ENCODE results near the gene GRAMD1A.

The GRAMD1A gene

GRCh38 chr19:35073941-35074340 is 73.8 kb downstream of the GRAMD1A start:
- no peaks in the 10 kb centered on the region for H3K36me3 ChIP-seq (replicated peaks in 1 of 2; ENCODE audit: control insufficient read depth in 2 of 2, insufficient read depth in 2 of 2, low read length in 2 of 2)
- H3K14ac ChIP-seq (ENCODE audit: low read length): no peak overlapping the region
- WGBS, 2 donors (ENCODE audit: extremely low coverage in 2 of 2, insufficient read length in 2 of 2, insufficient replicate concordance in 1 of 2): no CpG with 5 or more reads among the region's 8 CpGs
- no peak overlapping the region for H4K8ac ChIP-seq (ENCODE audit: low read depth, low read length)
- peaks cover 0 to under 1% of the 10 kb centered on the region in 2 donors for H3K4me1 ChIP-seq (ENCODE audit: control insufficient read depth in 2 of 2, insufficient read depth in 1 of 2, low read depth in 1 of 2, low read length in 2 of 2)
- H3K9me3 ChIP-seq (replicated peaks in 1 of 2; ENCODE audit: control insufficient read depth in 2 of 2, insufficient read depth in 1 of 2, low read depth in 1 of 2, low read length in 2 of 2): peaks cover 0 to 3% of the 10 kb centered on the region in 2 donors
- no peaks in the 10 kb centered on the region for H3K79me1 ChIP-seq (ENCODE audit: low read depth, low read length)
- no peak overlapping the region for H3K4me2 ChIP-seq (ENCODE audit: insufficient read depth, low read length, poor library complexity, severe bottlenecking)
- H3K27me3 ChIP-seq (ENCODE audit: control insufficient read depth in 3 of 3, insufficient read depth in 3 of 3, low read depth in 1 of 3, low read length in 3 of 3): peaks cover 0 to 3% (median 0%) of the 10 kb centered on the region in 3 experiments
- H2BK120ac ChIP-seq (ENCODE audit: low read depth, low read length): no peak overlapping the region
- no peak for DNase-seq (ENCODE audit: low spot score)
- H3K18ac ChIP-seq (ENCODE audit: low read length): peak overlapping the region; percentile 40
- peak overlapping the region; percentile 14 for H2BK15ac ChIP-seq (ENCODE audit: low read length)
- no peak overlapping the region for H2BK5ac ChIP-seq (ENCODE audit: low read length)
- H3K27ac ChIP-seq (replicated peaks; ENCODE audit: low read length): no peak overlapping the region
- H4K91ac ChIP-seq (ENCODE audit: low read depth, low read length, poor library complexity): no peak overlapping the region
- peak overlapping the region; percentile 8 for H2BK12ac ChIP-seq (ENCODE audit: low read length)
- no peak overlapping the region for H2AFZ ChIP-seq (ENCODE audit: low read length)
- H3K23ac ChIP-seq (ENCODE audit: low read depth, low read length, poor library complexity): no peak overlapping the region
- H2AK5ac ChIP-seq (ENCODE audit: low read depth, low read length): peak overlapping the region; percentile 15
- H3K4me3 ChIP-seq (ENCODE audit: low read length in 2 of 2): no peak overlapping the region
- no peak overlapping the region for H3K4ac ChIP-seq (ENCODE audit: low read length)
- no peak overlapping the region for H3K9ac ChIP-seq (ENCODE audit: low read depth, low read length, poor library complexity)

GRCh38 chr19:35074426-35075201 is 74.5 kb downstream of the GRAMD1A start:
- H2BK12ac ChIP-seq (ENCODE audit: low read length): peak overlapping the region; percentile 8
- H3K23ac ChIP-seq (ENCODE audit: low read depth, low read length, poor library complexity): no peak overlapping the region
- H3K4me2 ChIP-seq (ENCODE audit: insufficient read depth, low read length, poor library complexity, severe bottlenecking): no peak overlapping the region
- no peak overlapping the region for H4K8ac ChIP-seq (ENCODE audit: low read depth, low read length)
- DNase-seq (ENCODE audit: low spot score): no peak
- peak overlapping the region; percentile 14 for H2BK15ac ChIP-seq (ENCODE audit: low read length)
- H3K9ac ChIP-seq (ENCODE audit: low read depth, low read length, poor library complexity): peak overlapping the region; percentile 18
- no peak overlapping the region for H4K91ac ChIP-seq (ENCODE audit: low read depth, low read length, poor library complexity)
- no peak overlapping the region for H2AFZ ChIP-seq (ENCODE audit: low read length)
- peaks cover 0 to 3% of the 10 kb centered on the region in 2 donors for H3K9me3 ChIP-seq (replicated peaks in 1 of 2; ENCODE audit: control insufficient read depth in 2 of 2, insufficient read depth in 1 of 2, low read depth in 1 of 2, low read length in 2 of 2)
- H2BK120ac ChIP-seq (ENCODE audit: low read depth, low read length): no peak overlapping the region
- H2AK5ac ChIP-seq (ENCODE audit: low read depth, low read length): peak overlapping the region; percentile 15
- no peak overlapping the region for H3K4ac ChIP-seq (ENCODE audit: low read length)
- H3K27ac ChIP-seq (replicated peaks; ENCODE audit: low read length): no peak overlapping the region
- H3K4me3 ChIP-seq (ENCODE audit: low read length in 2 of 2): no peak overlapping the region
- H3K14ac ChIP-seq (ENCODE audit: low read length): peak overlapping the region; percentile 50
- no peaks in the 10 kb centered on the region for H3K36me3 ChIP-seq (replicated peaks in 1 of 2; ENCODE audit: control insufficient read depth in 2 of 2, insufficient read depth in 2 of 2, low read length in 2 of 2)
- H3K27me3 ChIP-seq (ENCODE audit: control insufficient read depth in 3 of 3, insufficient read depth in 3 of 3, low read depth in 1 of 3, low read length in 3 of 3): peaks cover 0 to 3% (median 0%) of the 10 kb centered on the region in 3 experiments
- no peaks in the 10 kb centered on the region for H3K79me1 ChIP-seq (ENCODE audit: low read depth, low read length)
- H3K18ac ChIP-seq (ENCODE audit: low read length): peak overlapping the region; percentile 83
- no peaks in the 10 kb centered on the region for H3K4me1 ChIP-seq (ENCODE audit: control insufficient read depth in 2 of 2, insufficient read depth in 1 of 2, low read depth in 1 of 2, low read length in 2 of 2)
- WGBS, 2 donors (ENCODE audit: extremely low coverage in 2 of 2, insufficient read length in 2 of 2, insufficient replicate concordance in 1 of 2): no CpG with 5 or more reads among the region's 21 CpGs
- H2BK5ac ChIP-seq (ENCODE audit: low read length): no peak overlapping the region

GRCh38 chr19:35075202-35076025 is 75.3 kb downstream of the GRAMD1A start:
- peak overlapping the region; percentile 84 for H3K4ac ChIP-seq (ENCODE audit: low read length)
- no CpG with 5 or more reads among the region's 21 CpGs for WGBS, 2 donors (ENCODE audit: extremely low coverage in 2 of 2, insufficient read length in 2 of 2, insufficient replicate concordance in 1 of 2)
- H2BK120ac ChIP-seq (ENCODE audit: low read depth, low read length): peak overlapping the region; percentile 91

DNA sequence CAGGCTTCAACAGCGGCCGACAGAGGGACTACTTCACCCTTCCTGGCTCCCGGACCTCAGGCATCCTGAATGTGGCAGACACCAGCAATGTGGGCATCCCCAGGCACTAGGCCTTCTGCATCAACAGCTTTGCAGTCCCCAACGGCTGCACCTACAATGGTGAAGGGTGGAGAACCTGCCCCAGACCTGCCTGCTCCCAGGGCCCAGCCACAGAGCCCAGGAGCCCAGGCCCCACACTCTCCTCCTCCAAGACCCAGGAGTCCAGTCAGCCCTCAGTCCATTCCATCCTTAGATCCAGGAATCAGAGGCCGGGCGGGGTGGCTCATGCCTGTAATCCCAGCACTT is 75.9 kb downstream of the GRAMD1A start:
- no peak overlapping the region for H2AFZ ChIP-seq (ENCODE audit: low read length)
- no peak overlapping the region for H3K4ac ChIP-seq (ENCODE audit: low read length)
- no peak overlapping the region for H3K27ac ChIP-seq (replicated peaks; ENCODE audit: low read length)
- no peak overlapping the region for H3K9ac ChIP-seq (ENCODE audit: low read depth, low read length, poor library complexity)
- WGBS, 2 donors (ENCODE audit: extremely low coverage in 2 of 2, insufficient read length in 2 of 2, insufficient replicate concordance in 1 of 2): no CpG with 5 or more reads among the region's 6 CpGs
- H3K36me3 ChIP-seq (replicated peaks in 1 of 2; ENCODE audit: control insufficient read depth in 2 of 2, insufficient read depth in 2 of 2, low read length in 2 of 2): no peaks in the 10 kb centered on the region
- no peak overlapping the region for H2BK15ac ChIP-seq (ENCODE audit: low read length)
- H3K4me2 ChIP-seq (ENCODE audit: insufficient read depth, low read length, poor library complexity, severe bottlenecking): no peak overlapping the region
- no peak overlapping the region for H3K18ac ChIP-seq (ENCODE audit: low read length)
- no peak overlapping the region for H4K8ac ChIP-seq (ENCODE audit: low read depth, low read length)
- H2BK120ac ChIP-seq (ENCODE audit: low read depth, low read length): no peak overlapping the region
- no peak overlapping the region for H2BK12ac ChIP-seq (ENCODE audit: low read length)
- no peak for DNase-seq (ENCODE audit: low spot score)
- H2BK5ac ChIP-seq (ENCODE audit: low read length): no peak overlapping the region
- no peaks in the 10 kb centered on the region for H3K79me1 ChIP-seq (ENCODE audit: low read depth, low read length)
- H3K4me1 ChIP-seq (ENCODE audit: control insufficient read depth in 2 of 2, insufficient read depth in 1 of 2, low read depth in 1 of 2, low read length in 2 of 2): no peaks in the 10 kb centered on the region
- H2AK5ac ChIP-seq (ENCODE audit: low read depth, low read length): peak overlapping the region; percentile 95
- H3K9me3 ChIP-seq (replicated peaks in 1 of 2; ENCODE audit: control insufficient read depth in 2 of 2, insufficient read depth in 1 of 2, low read depth in 1 of 2, low read length in 2 of 2): no peaks in the 10 kb centered on the region
- H3K4me3 ChIP-seq (ENCODE audit: low read length in 2 of 2): no peak overlapping the region
- H3K23ac ChIP-seq (ENCODE audit: low read depth, low read length, poor library complexity): no peak overlapping the region
- peaks cover 0 to 3% (median 0%) of the 10 kb centered on the region in 3 experiments for H3K27me3 ChIP-seq (ENCODE audit: control insufficient read depth in 3 of 3, insufficient read depth in 3 of 3, low read depth in 1 of 3, low read length in 3 of 3)
- H3K14ac ChIP-seq (ENCODE audit: low read length): no peak overlapping the region
- H4K91ac ChIP-seq (ENCODE audit: low read depth, low read length, poor library complexity): no peak overlapping the region

More at GRCh38 chr19:35075202-35076025, 75.3 kb downstream of the GRAMD1A start:
- no peak overlapping the region for H2AFZ ChIP-seq (ENCODE audit: low read length)
- H2BK5ac ChIP-seq (ENCODE audit: low read length): no peak overlapping the region
- no peak overlapping the region for H3K9ac ChIP-seq (ENCODE audit: low read depth, low read length, poor library complexity)
- H2BK12ac ChIP-seq (ENCODE audit: low read length): peak overlapping the region; percentile 31
- H3K36me3 ChIP-seq (replicated peaks in 1 of 2; ENCODE audit: control insufficient read depth in 2 of 2, insufficient read depth in 2 of 2, low read length in 2 of 2): no peaks in the 10 kb centered on the region
- no peaks in the 10 kb centered on the region for H3K79me1 ChIP-seq (ENCODE audit: low read depth, low read length)
- H3K18ac ChIP-seq (ENCODE audit: low read length): peak overlapping the region; percentile 31
- no peak overlapping the region for H3K27ac ChIP-seq (replicated peaks; ENCODE audit: low read length)
- no peak overlapping the region for H4K8ac ChIP-seq (ENCODE audit: low read depth, low read length)
- no peaks in the 10 kb centered on the region for H3K4me1 ChIP-seq (ENCODE audit: control insufficient read depth in 2 of 2, insufficient read depth in 1 of 2, low read depth in 1 of 2, low read length in 2 of 2)
- no peak overlapping the region for H3K4me3 ChIP-seq (ENCODE audit: low read length in 2 of 2)
- H2AK5ac ChIP-seq (ENCODE audit: low read depth, low read length): peak overlapping the region; percentile 95
- H3K14ac ChIP-seq (ENCODE audit: low read length): no peak overlapping the region
- no peak overlapping the region for H4K91ac ChIP-seq (ENCODE audit: low read depth, low read length, poor library complexity)
- DNase-seq (ENCODE audit: low spot score): no peak
- no peak overlapping the region for H2BK15ac ChIP-seq (ENCODE audit: low read length)
- H3K27me3 ChIP-seq (ENCODE audit: control insufficient read depth in 3 of 3, insufficient read depth in 3 of 3, low read depth in 1 of 3, low read length in 3 of 3): peaks cover 0 to 3% (median 0%) of the 10 kb centered on the region in 3 experiments
- H3K9me3 ChIP-seq (replicated peaks in 1 of 2; ENCODE audit: control insufficient read depth in 2 of 2, insufficient read depth in 1 of 2, low read depth in 1 of 2, low read length in 2 of 2): peaks cover 0 to 3% of the 10 kb centered on the region in 2 donors
- H3K23ac ChIP-seq (ENCODE audit: low read depth, low read length, poor library complexity): no peak overlapping the region
- H3K4me2 ChIP-seq (ENCODE audit: insufficient read depth, low read length, poor library complexity, severe bottlenecking): no peak overlapping the region

All from neuronal stem cell (in vitro differentiated cells).